OCI-LY3 (cell line): ENCODE results near the gene SNX13.

ENCODE experiments used
- H2AFZ ChIP-seq: fragments of 200-600, 300-600 bp; shearing (Covaris generic); 2 replicates; pipeline ENCODE4 v1.6.0; 2014; ENCODE audit warnings: antibody characterized with exemption, low read depth, low read length
- H3K27ac ChIP-seq: fragments of 200-600, 300-600 bp; sonication (generic); 2 replicates; pipeline ENCODE4 v1.5.1; 2014; ENCODE audit warnings: mild to moderate bottlenecking, low read length, moderate library complexity, mixed read lengths
- H3K27me3 ChIP-seq: fragments of 200-600, 300-600 bp; sonication (generic); 2 replicates; pipeline ENCODE4 v1.6.1; 2014; ENCODE audit warnings: low read depth, low read length, mixed read lengths
- H3K36me3 ChIP-seq: fragments of 200-600, 300-600 bp; sonication (generic); replicated peaks from 2 replicates; pipeline ENCODE3; 2014; ENCODE audit warnings: low read depth, low read length, mixed read lengths
- H3K4me1 ChIP-seq: fragments of 300-600, 200-600 bp; sonication (generic); 2 replicates; pipeline ENCODE4 v1.6.1; 2014; ENCODE audit warnings: low read length, mixed read lengths
- H3K4me2 ChIP-seq: fragments of 200-600, 300-600 bp; sonication (generic); 2 replicates; pipeline ENCODE4 v1.6.1; 2014; ENCODE audit warnings: low read length, mixed read lengths
- H3K4me3 ChIP-seq: fragments of 300-600, 200-600 bp; sonication (generic); 2 replicates; pipeline ENCODE4 v1.5.1; 2014; ENCODE audit warnings: antibody characterized with exemption, mild to moderate bottlenecking, low read length, moderate library complexity
- H3K79me2 ChIP-seq: fragments of 300-600, 200-600 bp; shearing (Covaris generic); 2 replicates; pipeline ENCODE4 v1.6.1; 2014; ENCODE audit warnings: mild to moderate bottlenecking, low read length, mixed read lengths
- H3K9ac ChIP-seq: fragments of 300-600, 200-600 bp; shearing (Covaris generic); 2 replicates; pipeline ENCODE4 v1.6.0; 2014; ENCODE audit warnings: mild to moderate bottlenecking, low read length, moderate library complexity
- H3K9me3 ChIP-seq: fragments of 200-600, 300-600 bp; shearing (Covaris generic); 2 replicates; pipeline ENCODE4 v1.6.1; 2014; ENCODE audit warnings: low read length, mixed read lengths; ENCODE audit not compliant: insufficient read depth
- H4K20me1 ChIP-seq: fragments of 200-600, 300-600 bp; sonication (generic); 2 replicates; pipeline ENCODE4 v1.6.1; 2016; ENCODE audit warnings: low read length, mixed read lengths; ENCODE audit not compliant: insufficient read depth
- CTCF ChIP-seq: fragments of 200-600, 300-600 bp; sonication (generic); IDR thresholded peaks from 2 replicates; pipeline ENCODE4 v1.5.1; 2014; ENCODE audit warnings: antibody characterized with exemption, low read length, low read depth
- EZH2phosphoT487 ChIP-seq: fragments of 200-600 bp; shearing (Covaris generic); IDR thresholded peaks from 2 replicates; pipeline ENCODE4 v1.6.1; 2018; ENCODE audit warnings: antibody characterized with exemption, mixed run types, low read depth

SNX13 gene

GRCh38 chr7:17774248-17774647 lies 166.0 kb downstream of the SNX13 start:
- Histone ChIP-seq H3K36me3 (no peaks in the 10 kb centered on the region), H3K27ac (no peak overlapping the region), H3K9ac (no peak overlapping the region), H3K9me3 (no peaks in the 10 kb centered on the region), H3K4me1 (peaks cover 38% of the 10 kb centered on the region), H2AFZ (no peak overlapping the region), H3K4me3 (no peak overlapping the region), H3K79me2 (no peaks in the 10 kb centered on the region), H3K4me2 (no peak overlapping the region), H4K20me1 (no peaks in the 10 kb centered on the region), H3K27me3 (no peaks in the 10 kb centered on the region)
- TF ChIP-seq EZH2phosphoT487 (no peak), CTCF (no peak)

GRCh38 chr7:17773289-17773626 lies 167.0 kb downstream of the SNX13 start:
- peaks cover 38% of the 10 kb centered on the region for H3K4me1 ChIP-seq
- H3K27ac ChIP-seq: no peak overlapping the region
- no peaks in the 10 kb centered on the region for H3K36me3 ChIP-seq
- H3K4me2 ChIP-seq: peak overlapping the region; percentile 42
- no peak overlapping the region for H3K9ac ChIP-seq
- no peaks in the 10 kb centered on the region for H3K27me3 ChIP-seq
- H3K4me3 ChIP-seq: no peak overlapping the region
- TF ChIP-seq EZH2phosphoT487: no peak
- no peak for TF ChIP-seq CTCF
- no peaks in the 10 kb centered on the region for H4K20me1 ChIP-seq
- H2AFZ ChIP-seq: no peak overlapping the region
- no peaks in the 10 kb centered on the region for H3K79me2 ChIP-seq
- H3K9me3 ChIP-seq: no peaks in the 10 kb centered on the region

GRCh38 chr7:17772581-17773288 lies 167.6 kb downstream of the SNX13 start:
- Histone ChIP-seq H3K4me1 (peaks cover 38% of the 10 kb centered on the region), H3K9me3 (no peaks in the 10 kb centered on the region), H2AFZ (no peak overlapping the region), H3K36me3 (no peaks in the 10 kb centered on the region), H4K20me1 (no peaks in the 10 kb centered on the region), H3K4me2 (peak overlapping the region; percentile 42), H3K79me2 (no peaks in the 10 kb centered on the region), H3K9ac (no peak overlapping the region), H3K27ac (no peak overlapping the region), H3K27me3 (no peaks in the 10 kb centered on the region), H3K4me3 (no peak overlapping the region)
- TF ChIP-seq EZH2phosphoT487 (no peak), CTCF (no peak)

- TF ChIP-seq EZH2phosphoT487 (no peak), CTCF (no peak)
- Histone ChIP-seq H3K9ac (no peak overlapping the region), H3K27ac (no peak overlapping the region), H3K79me2 (no peaks in the 10 kb centered on the region), H3K36me3 (no peaks in the 10 kb centered on the region), H2AFZ (no peak overlapping the region), H3K4me1 (peaks cover 38% of the 10 kb centered on the region), H3K4me3 (no peak overlapping the region), H3K27me3 (no peaks in the 10 kb centered on the region), H3K4me2 (peak overlapping the region; percentile 42), H4K20me1 (no peaks in the 10 kb centered on the region), H3K9me3 (no peaks in the 10 kb centered on the region)
Observed at GRCh38 chr7:17771901-17772408, 168.3 kb downstream of the SNX13 start.
